ENCODE results near the gene TMEM14B.

GRCh38 chr6:10749734-10750133, 2.1 kb downstream of the TMEM14B start:
- TF ChIP-seq CTCF (IDR thresholded peaks at IDR 0.05), result no peak
- no peak for TF ChIP-seq ZFX (IDR thresholded peaks at IDR 0.05; ENCODE audit: borderline replicate concordance)

Data from 22Rv1 (cell line).